22Rv1 (cell line): ENCODE measurements around the gene IL20.

Experiments used
- H3K27ac ChIP-seq: fragments of 450-650 bp; 2 replicates; pipeline ENCODE4 v1.5.1; 2017
- ZFX ChIP-seq: fragments of 450-650 bp; IDR thresholded peaks from 2 replicates; pipeline ENCODE4 v1.6.1; 2017; ENCODE audit warnings: antibody characterized with exemption, borderline replicate concordance
- TF ChIP-seq, protein P1 (sequence below): fragments of 450-650 bp; IDR thresholded peaks from 2 replicates; pipeline ENCODE4 v1.5.1; 2017; ENCODE audit warnings: mild to moderate bottlenecking

IL20 gene, protein sequence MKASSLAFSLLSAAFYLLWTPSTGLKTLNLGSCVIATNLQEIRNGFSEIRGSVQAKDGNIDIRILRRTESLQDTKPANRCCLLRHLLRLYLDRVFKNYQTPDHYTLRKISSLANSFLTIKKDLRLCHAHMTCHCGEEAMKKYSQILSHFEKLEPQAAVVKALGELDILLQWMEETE

DNA sequence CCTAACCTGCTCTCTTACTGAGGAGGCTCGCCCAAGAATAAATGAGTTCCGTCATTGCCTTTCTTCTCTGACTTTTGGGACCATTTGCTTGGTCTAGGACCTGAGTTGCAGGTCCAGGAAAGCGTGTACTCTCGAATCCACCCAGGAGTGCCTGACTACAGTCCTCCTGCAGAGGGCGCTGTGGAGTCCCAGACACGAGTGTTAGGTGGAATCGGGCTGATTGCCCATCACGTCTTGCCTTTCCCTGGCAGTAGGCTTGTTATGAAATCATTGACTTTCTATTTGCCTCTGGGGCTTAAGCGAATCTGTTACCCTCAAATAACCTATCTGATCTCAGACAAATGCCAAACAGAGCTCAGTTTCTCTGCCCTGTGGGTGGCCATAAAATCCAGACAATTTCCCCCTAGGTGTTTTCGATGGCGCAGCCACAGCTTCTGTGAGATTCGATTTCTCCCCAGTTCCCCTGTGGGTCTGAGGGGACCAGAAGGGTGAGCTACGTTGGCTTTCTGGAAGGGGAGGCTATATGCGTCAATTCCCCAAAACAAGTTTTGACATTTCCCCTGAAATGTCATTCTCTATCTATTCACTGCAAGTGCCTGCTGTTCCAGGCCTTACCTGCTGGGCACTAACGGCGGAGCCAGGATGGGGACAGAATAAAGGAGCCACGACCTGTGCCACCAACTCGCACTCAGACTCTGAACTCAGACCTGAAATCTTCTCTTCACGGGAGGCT, at the start of gene IL20:
Gene IL20 (plus strand): TSS at position 685 of the 733 bp plus-strand sequence. CDS start 230 bp downstream, outside the sequence.
- no peak within 1 kb of the TSS for H3K27ac ChIP-seq
- TF ChIP-seq ZFX, result no peak
- TF ChIP-seq, protein P1, sequence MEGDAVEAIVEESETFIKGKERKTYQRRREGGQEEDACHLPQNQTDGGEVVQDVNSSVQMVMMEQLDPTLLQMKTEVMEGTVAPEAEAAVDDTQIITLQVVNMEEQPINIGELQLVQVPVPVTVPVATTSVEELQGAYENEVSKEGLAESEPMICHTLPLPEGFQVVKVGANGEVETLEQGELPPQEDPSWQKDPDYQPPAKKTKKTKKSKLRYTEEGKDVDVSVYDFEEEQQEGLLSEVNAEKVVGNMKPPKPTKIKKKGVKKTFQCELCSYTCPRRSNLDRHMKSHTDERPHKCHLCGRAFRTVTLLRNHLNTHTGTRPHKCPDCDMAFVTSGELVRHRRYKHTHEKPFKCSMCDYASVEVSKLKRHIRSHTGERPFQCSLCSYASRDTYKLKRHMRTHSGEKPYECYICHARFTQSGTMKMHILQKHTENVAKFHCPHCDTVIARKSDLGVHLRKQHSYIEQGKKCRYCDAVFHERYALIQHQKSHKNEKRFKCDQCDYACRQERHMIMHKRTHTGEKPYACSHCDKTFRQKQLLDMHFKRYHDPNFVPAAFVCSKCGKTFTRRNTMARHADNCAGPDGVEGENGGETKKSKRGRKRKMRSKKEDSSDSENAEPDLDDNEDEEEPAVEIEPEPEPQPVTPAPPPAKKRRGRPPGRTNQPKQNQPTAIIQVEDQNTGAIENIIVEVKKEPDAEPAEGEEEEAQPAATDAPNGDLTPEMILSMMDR, result peak; percentile 99

- TF ChIP-seq, protein P1, result no peak
- no peak for TF ChIP-seq ZFX
- no peak overlapping the region for H3K27ac ChIP-seq
Observed at GRCh38 chr1:206816390-206817287, 48.8 kb upstream of the IL20 start.

DNA sequence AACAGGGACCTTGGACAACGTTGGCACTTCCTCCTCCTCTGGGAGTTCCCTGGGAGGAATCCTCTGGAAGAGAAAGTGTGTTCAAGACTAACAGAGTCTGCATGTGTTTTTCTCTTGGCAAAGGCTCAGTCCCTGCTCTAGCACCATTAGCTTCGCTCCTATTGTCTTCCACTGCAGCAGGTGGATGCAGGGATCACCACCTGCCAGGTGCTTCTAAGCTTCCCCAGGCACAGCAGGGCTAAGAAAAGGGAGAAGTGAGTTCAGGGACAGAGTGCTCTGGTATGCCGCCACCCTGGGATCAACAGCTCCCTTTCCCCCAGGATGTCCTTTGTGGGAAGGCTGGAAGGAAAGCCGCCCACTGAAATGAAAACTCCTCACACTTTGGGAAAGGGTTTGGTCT, 43.9 kb upstream of the IL20 start:
- TF ChIP-seq ZFX, result no peak
- TF ChIP-seq, protein P1, result no peak
- no peak overlapping the region for H3K27ac ChIP-seq

- no peak overlapping the region for H3K27ac ChIP-seq
- TF ChIP-seq, protein P1, result no peak
- TF ChIP-seq ZFX, result no peak
Observed at GRCh38 chr1:206823727-206824126, 41.7 kb upstream of the IL20 start.

- TF ChIP-seq ZFX, result no peak
- TF ChIP-seq, protein P1, result no peak
- no peak overlapping the region for H3K27ac ChIP-seq
Observed at GRCh38 chr1:206824331-206824730, 41.1 kb upstream of the IL20 start.

GRCh38 chr1:206826394-206826793, 39.0 kb upstream of the IL20 start:
- no peak overlapping the region for H3K27ac ChIP-seq
- TF ChIP-seq, protein P1, result no peak
- TF ChIP-seq ZFX, result no peak
